Cardiac fibroblast (primary cell): Measurements from ENCODE around the gene UBE2J2.

ENCODE experiments used
- DNase-seq, 2 donors: peaks; one replicate each; pipeline versions ENCODE4 v3.0.0 to v3.0.0-alpha.2; 2010; ENCODE audit warnings: low read depth in 2 of 2
- H3K4me3 ChIP-seq, 2 donors: replicated peaks in 1 of 2; 1 replicate in 1 of 2; 2 replicates in 1 of 2; pipeline ENCODE4 v1.5.1; 2011; ENCODE audit warnings: low read depth in 2 of 2, low read length in 2 of 2, mild to moderate bottlenecking in 2 of 2, moderate library complexity in 1 of 2
- CTCF ChIP-seq: IDR thresholded peaks from one replicate; pipeline ENCODE4 v1.5.1; 2011; ENCODE audit warnings: low read depth, mild to moderate bottlenecking, low read length, inconsistent platforms

The UBE2J2 gene

GRCh38 chr1:1313500-1314236 lies 40.0 kb upstream of the UBE2J2 start:
- DNase-seq = no peak
- no peak for TF ChIP-seq CTCF
- no peak overlapping the region for H3K4me3 ChIP-seq

GRCh38 chr1:1312450-1313314 lies 39.0 kb upstream of the UBE2J2 start:
- DNase-seq = no peak
- no peak for TF ChIP-seq CTCF
- H3K4me3 ChIP-seq = no peak overlapping the region

- no peak for TF ChIP-seq CTCF
- no peak overlapping the region for H3K4me3 ChIP-seq
- DNase-seq = no peak
Measured at GRCh38 chr1:1311107-1312104, 37.8 kb upstream of the UBE2J2 start.

GRCh38 chr1:1310476-1311053 lies 36.9 kb upstream of the UBE2J2 start:
- no peak for TF ChIP-seq CTCF
- no peak for DNase-seq
- H3K4me3 ChIP-seq = no peak overlapping the region

GRCh38 chr1:1310109-1310385 lies 36.4 kb upstream of the UBE2J2 start:
- H3K4me3 ChIP-seq = no peak overlapping the region
- TF ChIP-seq CTCF = no peak
- DNase-seq = no peak
